GM12865 (cell line): ENCODE data around the gene PI4K2B.
A peak's percentile ranks its signal among the peaks of the same experiment; 100 is the strongest.
"Not testable (repeated sequence)": the region's sequence is repeated elsewhere in the genome, so short reads cannot be mapped to it uniquely, and the experiment has no call there.

Experiments used
- DNase-seq: peaks from one replicate; pipeline ENCODE4 v3.0.0; 2010; ENCODE audit warnings: low read depth
- H3K4me3 ChIP-seq: 2 replicates; pipeline ENCODE4 v1.5.1; 2011; ENCODE audit warnings: mild to moderate bottlenecking, low read depth, low read length, control low read depth
- CTCF ChIP-seq: IDR thresholded peaks from 2 replicates; pipeline ENCODE4 v1.5.1; 2011; ENCODE audit warnings: low read length, control low read depth, low read depth, inconsistent platforms; ENCODE audit not compliant: insufficient read depth; ENCODE audit errors: missing control alignments

PI4K2B gene

DNA sequence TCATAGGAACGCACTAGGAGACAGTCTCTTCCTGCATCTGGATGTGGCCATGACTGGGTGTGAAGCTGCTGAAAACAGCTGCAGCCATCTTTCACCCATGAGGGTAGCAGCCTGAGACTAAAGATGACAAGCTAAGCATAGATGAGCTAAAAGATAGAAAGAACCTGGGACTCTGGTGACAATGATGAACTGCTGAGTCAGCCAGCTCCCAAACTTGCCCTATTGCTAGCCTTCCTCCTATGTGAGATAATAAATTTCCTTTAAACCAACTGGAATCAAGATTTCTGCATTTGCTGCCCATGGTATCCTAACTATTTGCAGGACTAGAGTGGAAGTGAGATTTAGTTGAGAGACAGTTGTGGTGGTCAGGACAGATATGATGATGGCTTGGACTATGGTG, 21.0 kb upstream of the PI4K2B start:
- H3K4me3 ChIP-seq: no peak overlapping the region
- DNase-seq: no peak
- TF ChIP-seq CTCF: no peak

- DNase-seq: no peak
- no peak for TF ChIP-seq CTCF
- no peak overlapping the region for H3K4me3 ChIP-seq
Measured at GRCh38 chr4:25213347-25213979, 20.4 kb upstream of the PI4K2B start.

DNA sequence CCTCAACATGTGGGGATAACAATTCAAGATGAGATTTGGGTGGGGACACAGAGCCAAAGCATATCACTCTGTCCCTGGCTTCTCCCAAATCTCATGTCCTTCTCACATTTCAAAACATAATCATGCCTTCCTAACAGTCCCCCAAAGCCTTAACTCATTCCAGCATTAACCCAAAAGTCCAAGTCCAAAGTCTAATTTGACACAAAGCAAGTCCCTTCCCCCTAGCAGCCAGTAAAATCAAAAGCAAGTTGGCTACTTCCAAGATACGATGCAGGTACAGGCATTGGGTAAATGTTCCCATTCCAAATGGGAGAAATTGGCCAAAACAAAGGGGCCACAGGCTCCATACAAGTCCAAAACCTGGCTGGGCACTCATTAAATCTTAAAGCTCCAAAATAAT, 19.1 kb upstream of the PI4K2B start:
- H3K4me3 ChIP-seq, DNase-seq: not testable (repeated sequence)

DNA sequence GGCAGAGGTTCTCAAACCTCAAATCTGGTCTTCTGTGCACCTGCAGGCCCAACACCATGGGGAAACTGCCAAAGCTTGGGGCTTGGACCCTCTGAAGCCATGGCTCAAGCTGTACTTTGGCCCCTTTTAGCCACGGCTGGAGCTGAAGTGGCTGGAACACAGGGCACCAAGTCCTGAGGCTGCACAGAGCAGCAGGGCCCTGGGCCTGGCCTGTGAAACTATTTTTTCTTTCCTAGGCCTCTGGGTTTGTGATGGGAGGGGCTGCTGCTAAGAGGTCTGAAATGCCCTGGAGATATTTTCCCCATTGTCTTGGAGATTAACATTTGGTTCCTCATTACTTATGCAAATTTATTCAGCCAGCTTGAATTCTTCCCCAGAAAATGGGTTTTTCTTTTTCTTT, 18.3 kb upstream of the PI4K2B start:
- no peak overlapping the region for H3K4me3 ChIP-seq
- TF ChIP-seq CTCF: no peak
- no peak for DNase-seq

GRCh38 chr4:25221377-25221776, 12.5 kb upstream of the PI4K2B start:
- TF ChIP-seq CTCF: no peak
- no peak overlapping the region for H3K4me3 ChIP-seq

DNA sequence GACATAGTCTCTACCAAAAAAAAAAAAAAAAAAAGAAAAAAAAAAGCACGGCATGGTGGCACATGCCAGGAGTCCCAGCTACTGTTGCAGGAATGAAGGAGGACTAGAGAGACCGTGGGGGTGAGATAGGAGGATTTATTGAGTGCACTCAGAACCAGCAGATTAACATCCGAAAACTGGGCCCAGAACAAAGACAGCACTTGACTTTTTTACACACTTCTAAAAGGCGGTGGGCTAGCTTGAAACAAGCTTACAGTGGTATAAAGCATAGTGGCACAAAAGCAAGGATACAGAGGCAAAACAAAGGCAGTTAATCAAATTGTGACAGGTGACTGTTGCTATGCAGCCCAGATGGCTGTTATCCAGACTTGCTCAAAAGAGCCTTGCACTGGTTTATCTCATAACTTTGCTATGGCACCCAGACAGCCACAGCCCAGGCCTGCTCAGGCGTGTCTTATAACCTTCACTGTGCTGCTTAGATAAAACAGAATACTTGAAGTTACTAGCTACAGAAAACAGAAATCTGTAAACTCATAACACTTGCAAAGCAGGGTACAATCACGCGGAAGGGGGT, 9.9 kb upstream of the PI4K2B start:
- TF ChIP-seq CTCF: no peak
- no peak overlapping the region for H3K4me3 ChIP-seq
- DNase-seq: peak; percentile 19

More at GRCh38 chr4:25221377-25221776, 12.5 kb upstream of the PI4K2B start:
- DNase-seq: no peak

GRCh38 chr4:25229804-25230203, 4.0 kb upstream of the PI4K2B start:
- H3K4me3 ChIP-seq: no peak overlapping the region
- TF ChIP-seq CTCF: no peak
- DNase-seq: no peak

- peak overlapping the region; percentile 83 for H3K4me3 ChIP-seq
- DNase-seq: no peak
- TF ChIP-seq CTCF: no peak
Measured at GRCh38 chr4:25233194-25233593, 639 bp upstream of the PI4K2B start.
